ENCODE measurements around the gene CAPN3.

DNA sequence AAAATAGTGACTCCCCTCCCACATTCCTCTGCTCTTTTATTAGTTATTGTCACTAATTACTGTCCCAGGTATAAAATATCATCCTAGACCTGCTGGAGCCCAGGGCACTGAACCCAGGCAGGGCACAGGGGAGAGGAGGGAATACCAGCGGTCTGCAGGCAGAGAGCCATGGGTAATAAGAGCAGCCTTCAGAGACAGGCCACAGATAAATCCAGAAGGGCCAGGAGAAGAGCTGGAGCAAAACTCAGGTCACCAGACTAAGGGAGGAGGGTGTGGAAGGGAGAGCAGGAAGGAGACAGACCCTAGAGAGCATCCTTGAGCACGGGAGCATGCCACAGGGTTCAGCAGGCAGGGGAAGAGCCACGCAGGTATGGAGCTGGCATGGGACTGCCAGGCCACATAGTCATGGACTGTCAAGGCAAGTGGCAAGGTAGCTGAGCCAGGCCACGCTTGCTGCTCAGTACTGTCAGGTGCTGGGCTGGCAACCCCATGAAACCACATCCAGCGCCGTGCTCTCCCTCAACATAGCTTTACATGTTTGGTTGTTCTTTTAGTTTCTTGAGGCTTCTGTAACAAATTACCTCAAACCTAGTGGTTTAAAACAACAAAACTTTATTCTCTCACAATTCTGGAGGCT lies 15.6 kb upstream of the CAPN3 start:
- TF ChIP-seq, protein P1, sequence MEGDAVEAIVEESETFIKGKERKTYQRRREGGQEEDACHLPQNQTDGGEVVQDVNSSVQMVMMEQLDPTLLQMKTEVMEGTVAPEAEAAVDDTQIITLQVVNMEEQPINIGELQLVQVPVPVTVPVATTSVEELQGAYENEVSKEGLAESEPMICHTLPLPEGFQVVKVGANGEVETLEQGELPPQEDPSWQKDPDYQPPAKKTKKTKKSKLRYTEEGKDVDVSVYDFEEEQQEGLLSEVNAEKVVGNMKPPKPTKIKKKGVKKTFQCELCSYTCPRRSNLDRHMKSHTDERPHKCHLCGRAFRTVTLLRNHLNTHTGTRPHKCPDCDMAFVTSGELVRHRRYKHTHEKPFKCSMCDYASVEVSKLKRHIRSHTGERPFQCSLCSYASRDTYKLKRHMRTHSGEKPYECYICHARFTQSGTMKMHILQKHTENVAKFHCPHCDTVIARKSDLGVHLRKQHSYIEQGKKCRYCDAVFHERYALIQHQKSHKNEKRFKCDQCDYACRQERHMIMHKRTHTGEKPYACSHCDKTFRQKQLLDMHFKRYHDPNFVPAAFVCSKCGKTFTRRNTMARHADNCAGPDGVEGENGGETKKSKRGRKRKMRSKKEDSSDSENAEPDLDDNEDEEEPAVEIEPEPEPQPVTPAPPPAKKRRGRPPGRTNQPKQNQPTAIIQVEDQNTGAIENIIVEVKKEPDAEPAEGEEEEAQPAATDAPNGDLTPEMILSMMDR (IDR thresholded peaks at IDR 0.05): no peak
- TF ChIP-seq POLR2A (IDR thresholded peaks at IDR 0.05) (no peak), POLR2AphosphoS5 (IDR thresholded peaks at IDR 0.05) (no peak), EP300 (IDR thresholded peaks at IDR 0.05) (no peak)
